PC-9 (cell line): ENCODE measurements around the gene PNPLA7.

ENCODE experiments used
- EZH2 ChIP-seq: fragments of 200-600 bp; sonication (generic); IDR thresholded peaks from 2 replicates; pipeline ENCODE4 v1.8.0; 2017; ENCODE audit warnings: antibody characterized with exemption, low read depth
- TF ChIP-seq, protein P1 (sequence below): fragments of 200-600 bp; sonication (generic); conservative IDR thresholded peaks from 2 replicates; pipeline ENCODE4 v1.6.1; 2017; ENCODE audit warnings: mixed run types, antibody characterized with exemption, mild to moderate bottlenecking, moderate library complexity

DNA sequence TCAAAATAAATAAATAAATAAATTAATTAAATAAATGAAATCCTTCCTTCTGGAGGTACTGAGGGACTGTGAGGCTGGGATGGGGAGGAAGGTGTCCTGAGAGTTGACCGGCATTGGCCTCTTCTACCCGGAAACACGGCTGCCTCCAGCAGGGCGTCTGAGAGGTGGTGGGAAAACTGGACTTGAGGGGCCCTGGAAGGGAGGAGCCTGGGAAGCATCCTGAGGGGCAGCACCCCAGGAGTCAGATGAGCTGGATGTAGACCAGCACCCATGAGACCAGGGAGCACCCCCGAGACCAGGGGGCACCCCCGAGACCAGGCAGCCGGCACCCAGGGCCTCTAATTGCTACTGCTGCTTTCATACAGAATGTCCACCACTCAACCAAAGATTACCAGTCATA is 82.3 kb downstream of the PNPLA7 start:
- TF ChIP-seq, protein P1, sequence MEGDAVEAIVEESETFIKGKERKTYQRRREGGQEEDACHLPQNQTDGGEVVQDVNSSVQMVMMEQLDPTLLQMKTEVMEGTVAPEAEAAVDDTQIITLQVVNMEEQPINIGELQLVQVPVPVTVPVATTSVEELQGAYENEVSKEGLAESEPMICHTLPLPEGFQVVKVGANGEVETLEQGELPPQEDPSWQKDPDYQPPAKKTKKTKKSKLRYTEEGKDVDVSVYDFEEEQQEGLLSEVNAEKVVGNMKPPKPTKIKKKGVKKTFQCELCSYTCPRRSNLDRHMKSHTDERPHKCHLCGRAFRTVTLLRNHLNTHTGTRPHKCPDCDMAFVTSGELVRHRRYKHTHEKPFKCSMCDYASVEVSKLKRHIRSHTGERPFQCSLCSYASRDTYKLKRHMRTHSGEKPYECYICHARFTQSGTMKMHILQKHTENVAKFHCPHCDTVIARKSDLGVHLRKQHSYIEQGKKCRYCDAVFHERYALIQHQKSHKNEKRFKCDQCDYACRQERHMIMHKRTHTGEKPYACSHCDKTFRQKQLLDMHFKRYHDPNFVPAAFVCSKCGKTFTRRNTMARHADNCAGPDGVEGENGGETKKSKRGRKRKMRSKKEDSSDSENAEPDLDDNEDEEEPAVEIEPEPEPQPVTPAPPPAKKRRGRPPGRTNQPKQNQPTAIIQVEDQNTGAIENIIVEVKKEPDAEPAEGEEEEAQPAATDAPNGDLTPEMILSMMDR, result no peak
- TF ChIP-seq EZH2, result no peak
